ENCODE data around the gene GPC3.

- TF ChIP-seq, protein P1, sequence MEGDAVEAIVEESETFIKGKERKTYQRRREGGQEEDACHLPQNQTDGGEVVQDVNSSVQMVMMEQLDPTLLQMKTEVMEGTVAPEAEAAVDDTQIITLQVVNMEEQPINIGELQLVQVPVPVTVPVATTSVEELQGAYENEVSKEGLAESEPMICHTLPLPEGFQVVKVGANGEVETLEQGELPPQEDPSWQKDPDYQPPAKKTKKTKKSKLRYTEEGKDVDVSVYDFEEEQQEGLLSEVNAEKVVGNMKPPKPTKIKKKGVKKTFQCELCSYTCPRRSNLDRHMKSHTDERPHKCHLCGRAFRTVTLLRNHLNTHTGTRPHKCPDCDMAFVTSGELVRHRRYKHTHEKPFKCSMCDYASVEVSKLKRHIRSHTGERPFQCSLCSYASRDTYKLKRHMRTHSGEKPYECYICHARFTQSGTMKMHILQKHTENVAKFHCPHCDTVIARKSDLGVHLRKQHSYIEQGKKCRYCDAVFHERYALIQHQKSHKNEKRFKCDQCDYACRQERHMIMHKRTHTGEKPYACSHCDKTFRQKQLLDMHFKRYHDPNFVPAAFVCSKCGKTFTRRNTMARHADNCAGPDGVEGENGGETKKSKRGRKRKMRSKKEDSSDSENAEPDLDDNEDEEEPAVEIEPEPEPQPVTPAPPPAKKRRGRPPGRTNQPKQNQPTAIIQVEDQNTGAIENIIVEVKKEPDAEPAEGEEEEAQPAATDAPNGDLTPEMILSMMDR (IDR thresholded peaks at IDR 0.05 in 4 of 5, conservative IDR thresholded peaks at IDR 0.05 in 1 of 5), result no peak
- no peak for TF ChIP-seq POLR2A (IDR thresholded peaks at IDR 0.05)
Measured at GRCh38 chrX:133911825-133912495, 73.4 kb downstream of the GPC3 start.
